HG03060 (cell line): ENCODE results near the gene TBC1D2.

Source experiments
- ATAC-seq: cut with Tn5 transposase; IDR thresholded peaks from one replicate; pipeline ENCODE4 v1.9.1; 2021; ENCODE audit warnings: low read depth, moderate number of reproducible peaks; ENCODE audit not compliant: unreplicated experiment

TBC1D2 gene

GRCh38 chr9:98173181-98173580 lies 82.3 kb downstream of the TBC1D2 start:
- no peak for ATAC-seq

DNA sequence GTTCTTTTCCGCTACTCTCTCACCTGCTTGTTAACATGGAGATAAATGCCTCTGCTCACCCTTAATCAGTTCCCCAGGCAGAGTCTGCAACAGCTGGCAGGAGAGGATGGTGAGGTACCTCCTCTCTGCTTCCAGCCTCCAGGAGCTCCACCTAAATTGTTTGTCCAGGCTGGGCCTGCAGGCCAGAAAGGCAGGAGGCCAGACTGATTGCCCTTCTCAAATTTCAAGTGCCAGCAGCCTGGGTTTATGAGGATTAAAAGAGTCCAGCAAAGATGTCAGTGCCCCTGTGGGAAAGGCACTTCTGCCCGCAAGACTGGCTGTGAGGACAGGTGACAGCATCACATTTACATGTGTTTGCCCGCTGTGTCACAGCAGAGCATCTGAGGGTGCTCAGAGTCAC lies 82.8 kb downstream of the TBC1D2 start:
- no peak for ATAC-seq

DNA sequence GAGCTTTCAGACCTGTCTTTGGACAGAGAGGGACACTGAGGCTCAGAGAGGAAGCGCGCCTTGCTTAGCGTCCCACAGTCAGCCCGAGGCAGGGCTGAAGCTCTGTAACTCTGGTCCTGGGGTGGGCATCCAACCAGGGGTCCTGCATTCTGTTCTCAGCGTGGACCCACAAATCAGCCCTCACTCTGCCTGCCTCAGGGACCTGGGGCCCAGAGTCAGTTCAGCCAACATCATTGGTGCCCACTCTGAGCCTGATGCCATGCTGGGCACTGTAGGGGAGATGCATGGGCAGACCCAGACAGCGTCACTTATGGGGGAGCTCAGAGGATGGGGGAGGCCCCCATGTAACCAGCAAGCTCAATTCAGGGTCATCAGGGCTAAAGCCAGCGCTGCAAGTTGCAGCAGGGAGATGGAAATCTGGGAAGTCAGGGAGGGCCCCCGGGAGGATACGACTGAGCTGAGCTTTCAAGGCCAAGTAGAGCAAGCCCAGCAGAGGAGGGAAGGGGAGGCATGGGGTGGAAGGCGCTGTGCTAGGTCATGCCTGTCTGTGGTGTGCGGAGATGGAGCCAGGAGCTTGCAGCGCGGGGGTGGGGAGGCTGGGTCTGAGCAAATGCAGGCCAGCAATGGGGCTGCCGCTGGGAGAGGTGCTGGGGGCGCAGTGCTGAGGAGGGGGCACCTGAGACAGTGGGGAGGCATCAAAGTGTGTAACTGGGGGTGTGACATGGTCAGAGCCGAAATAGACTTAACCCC lies 84.1 kb downstream of the TBC1D2 start:
- no peak for ATAC-seq

DNA sequence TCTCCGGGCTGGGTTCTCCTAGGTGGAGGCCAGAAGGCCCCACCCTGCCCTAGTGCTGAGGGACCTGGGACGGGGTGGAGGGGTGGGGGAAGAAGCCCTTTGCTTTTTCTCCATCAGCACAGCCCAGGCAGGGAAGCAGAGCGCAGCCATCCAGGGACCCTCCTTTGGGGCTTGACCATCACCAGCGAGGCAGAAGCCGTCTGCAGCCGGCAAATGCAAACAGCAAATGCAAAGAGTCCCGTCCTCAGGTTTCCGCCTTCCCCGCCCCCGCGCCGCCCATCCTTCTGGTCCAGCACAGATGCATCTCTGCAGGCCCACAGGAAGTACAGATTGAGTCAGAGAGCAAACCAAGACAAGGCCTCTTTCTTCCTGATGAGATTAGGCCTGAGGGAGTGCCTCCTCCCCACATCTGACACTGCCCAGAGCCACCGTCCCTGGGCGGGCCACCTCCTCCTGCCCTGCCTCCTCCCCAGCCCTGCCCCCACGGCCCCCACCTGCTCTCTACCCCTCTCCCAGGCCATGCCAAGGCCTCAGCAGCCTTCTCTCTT lies 86.4 kb downstream of the TBC1D2 start:
- peak; percentile 93 for ATAC-seq

DNA sequence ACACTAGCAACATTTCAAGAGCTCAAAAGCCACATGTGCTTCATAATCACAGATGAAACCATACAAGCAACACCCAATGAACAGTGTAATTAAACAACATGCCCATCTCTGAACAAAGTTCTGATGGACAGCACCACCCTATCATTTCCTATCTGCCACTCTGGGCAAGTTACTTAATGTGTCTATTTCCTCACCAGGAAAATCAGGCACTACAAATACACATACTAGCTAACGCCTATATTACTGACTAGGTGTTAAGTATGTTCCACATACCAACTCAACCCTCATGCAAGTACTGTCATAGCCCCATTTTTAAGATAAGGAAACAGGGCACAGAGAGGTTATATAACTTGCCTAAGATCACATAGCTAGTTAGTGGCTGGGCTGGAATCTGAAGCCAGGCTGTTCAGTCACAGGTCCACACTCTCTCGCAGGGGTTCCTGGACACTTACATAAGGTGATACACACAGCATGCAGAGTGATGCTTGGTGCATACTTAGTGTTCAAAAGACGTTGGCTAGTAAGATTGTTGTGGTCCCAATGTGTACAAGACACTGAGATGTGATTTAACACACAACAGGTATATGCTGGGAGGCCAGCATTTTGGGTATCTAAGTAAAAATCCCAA lies 87.2 kb downstream of the TBC1D2 start:
- ATAC-seq: no peak

GRCh38 chr9:98164912-98165311 lies 90.5 kb downstream of the TBC1D2 start:
- no peak for ATAC-seq

DNA sequence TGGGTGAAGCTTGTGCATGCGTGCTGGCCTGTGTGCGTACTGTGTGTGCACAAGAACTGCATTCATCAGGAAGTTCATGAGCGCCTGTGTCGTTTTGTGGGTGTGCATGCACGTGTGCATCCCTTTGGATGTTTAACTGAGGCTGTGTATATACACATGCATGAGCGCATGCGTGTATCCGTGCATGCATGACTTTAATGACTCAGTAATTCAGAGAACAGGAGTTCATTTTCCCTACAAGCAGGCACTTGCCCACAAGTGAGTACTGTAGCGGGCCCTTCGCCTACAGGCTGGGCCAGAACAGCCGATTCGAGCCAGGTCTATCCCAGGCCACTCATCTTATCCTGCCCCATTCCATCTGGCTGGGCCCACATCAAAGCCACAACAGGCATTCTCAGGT lies 92.8 kb downstream of the TBC1D2 start:
- no peak for ATAC-seq

DNA sequence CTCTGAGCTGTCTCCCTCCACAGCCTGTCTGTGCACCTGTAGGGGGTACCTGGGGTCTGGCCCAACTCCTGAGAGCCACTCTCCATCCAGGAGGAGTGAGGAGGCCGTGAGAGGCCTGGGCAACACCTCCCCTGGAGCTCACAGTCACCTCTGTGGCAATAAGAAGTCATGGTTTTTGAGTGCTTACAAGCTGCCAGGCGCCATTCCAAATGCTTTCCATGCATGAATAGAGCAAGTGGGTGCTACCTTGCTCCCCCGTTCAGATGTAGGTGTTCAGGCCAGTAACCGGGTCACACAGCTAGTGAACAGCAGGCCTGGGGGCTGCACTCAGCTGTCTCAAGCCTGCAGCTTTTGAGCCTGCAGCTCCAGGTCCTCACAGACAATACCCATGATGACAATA lies 93.6 kb downstream of the TBC1D2 start:
- no peak for ATAC-seq

DNA sequence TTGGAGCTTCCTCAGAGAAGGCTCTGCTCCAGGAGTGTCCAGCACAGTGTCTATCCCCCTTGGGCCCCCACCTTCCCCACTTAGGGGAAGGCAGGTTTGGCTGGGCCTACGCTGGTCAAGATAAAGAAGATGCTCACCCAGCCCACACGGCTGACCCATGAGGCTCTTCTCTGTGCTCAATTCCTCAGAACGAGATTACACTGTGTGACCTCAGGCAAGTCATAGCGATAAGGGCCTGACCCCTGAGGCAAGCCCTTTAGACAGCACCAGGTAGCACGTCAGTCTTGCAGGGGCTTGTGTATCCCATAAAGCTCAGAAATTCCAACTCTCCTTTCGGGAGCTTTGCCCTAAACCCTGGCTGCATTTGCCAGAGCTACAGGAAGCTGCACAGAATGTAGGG lies 95.7 kb downstream of the TBC1D2 start:
- ATAC-seq: no peak

GRCh38 chr9:98159301-98159700 lies 96.1 kb downstream of the TBC1D2 start:
- no peak for ATAC-seq

GRCh38 chr9:98158071-98158831 lies 97.2 kb downstream of the TBC1D2 start:
- no peak for ATAC-seq

- ATAC-seq: no peak
Measured at GRCh38 chr9:98157372-98157771, 98.1 kb downstream of the TBC1D2 start.

GRCh38 chr9:98154678-98155077 lies 100.8 kb downstream of the TBC1D2 start:
- no peak for ATAC-seq

DNA sequence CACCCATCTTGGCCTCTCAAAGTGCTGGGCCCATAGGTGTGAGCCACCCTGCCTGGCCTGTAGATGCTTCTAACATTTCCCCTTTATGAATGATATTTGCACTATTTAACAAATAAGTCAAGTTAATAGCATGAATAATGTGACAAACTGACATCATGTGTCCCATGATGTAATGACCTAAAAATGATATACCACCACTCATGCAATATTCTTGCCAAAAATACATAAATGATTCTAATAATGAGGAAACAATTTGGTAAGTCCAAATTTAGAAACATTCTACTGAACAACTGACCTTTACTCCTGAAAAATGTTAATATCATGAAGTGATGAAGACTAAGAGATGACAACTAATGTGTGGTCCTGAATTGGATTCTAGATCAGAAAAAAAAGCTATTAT lies 102.9 kb downstream of the TBC1D2 start:
- ATAC-seq: no peak

- no peak for ATAC-seq
Measured at GRCh38 chr9:98150721-98151120, 104.7 kb downstream of the TBC1D2 start.

GRCh38 chr9:98150164-98150563 lies 105.3 kb downstream of the TBC1D2 start:
- no peak for ATAC-seq

DNA sequence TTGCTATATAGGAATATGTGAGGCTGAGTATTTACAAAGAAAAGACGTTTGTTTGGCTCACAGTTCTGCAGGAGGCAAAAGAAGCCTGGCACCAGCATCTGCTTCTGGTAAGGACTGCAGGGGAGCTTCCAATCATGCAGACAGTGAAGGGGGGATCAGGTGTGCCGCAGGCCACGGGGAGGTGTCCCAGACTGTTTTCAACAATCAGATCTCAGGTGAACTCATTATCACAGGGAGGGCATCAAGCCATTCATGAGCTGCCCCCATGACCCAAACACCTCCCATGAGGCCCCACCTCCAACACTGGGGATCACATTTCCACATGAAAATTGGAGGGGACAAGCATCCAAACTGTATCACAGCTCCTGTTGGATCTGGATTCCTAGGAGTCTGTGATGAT lies 106.0 kb downstream of the TBC1D2 start:
- ATAC-seq: no peak
